H1 (cell line): Measurements from ENCODE around the gene ALS2CL. TPM values are rescaled to one million over a fixed set of nuclear protein-coding genes. Genes with fewer than 3 reads are reported as not detected.

Experiments used
- CTCF ChIA-PET: fragments of 300-600 bp; sonication (Branson Sonifier 250); formaldehyde crosslinking; loops from one replicate; lab custom pipeline; 2021; ENCODE audit not compliant: partially characterized antibody; lab: Charles Lee
- POLR2A ChIA-PET: fragments of 300-600 bp; sonication (Branson Sonifier 250); formaldehyde crosslinking; loops from one replicate; lab custom pipeline; 2021; ENCODE audit warnings: inconsistent platforms; ENCODE audit not compliant: partially characterized antibody; lab: Charles Lee
- DNase-seq, 2 experiments: peaks; one replicate each; pipeline versions ENCODE4 v3.0.0 to v3.0.0-alpha.2; 2010 to 2022; ENCODE audit warnings: low spot score in 2 of 2, low read depth in 1 of 2, mixed read lengths in 1 of 2
- FAIRE-seq: peaks from 2 replicates; lab custom pipeline; 2011; peaks lifted over from hg19 to GRCh38; lab: Jason Lieb, UNC
- H2AFZ ChIP-seq: 2 replicates; pipeline ENCODE4 v1.8.1; 2012; ENCODE audit warnings: low read length, inconsistent platforms
- H2AK5ac ChIP-seq: 2 replicates; pipeline ENCODE4 v1.6.1; 2013; ENCODE audit warnings: low read depth, low read length
- H2BK120ac ChIP-seq: replicated peaks from 2 replicates; pipeline ENCODE3; 2013; ENCODE audit warnings: low read depth, low read length, inconsistent platforms
- H2BK12ac ChIP-seq: 2 replicates; pipeline ENCODE4 v1.6.1; 2013; ENCODE audit warnings: low read depth, low read length
- H2BK15ac ChIP-seq: 2 replicates; pipeline ENCODE4 v1.6.1; 2013; ENCODE audit warnings: low read length
- H2BK20ac ChIP-seq: 2 replicates; pipeline ENCODE4 v1.6.1; 2013; ENCODE audit warnings: low read length
- H2BK5ac ChIP-seq: 2 replicates; pipeline ENCODE4 v1.6.1; 2013; ENCODE audit warnings: low read depth, low read length
- H3K14ac ChIP-seq: 2 replicates; pipeline ENCODE4 v1.6.1; 2013; ENCODE audit warnings: inconsistent platforms; ENCODE audit not compliant: insufficient read length
- H3K18ac ChIP-seq: 2 replicates; pipeline ENCODE4 v1.6.1; 2013; ENCODE audit warnings: low read length; ENCODE audit errors: extremely low read depth
- H3K23ac ChIP-seq: 2 replicates; pipeline ENCODE4 v1.6.1; 2013; ENCODE audit warnings: inconsistent platforms; ENCODE audit not compliant: insufficient read length
- H3K23me2 ChIP-seq: 2 replicates; pipeline ENCODE4 v1.6.1; 2013; ENCODE audit warnings: low read depth, low read length
- H3K27ac ChIP-seq: 2 replicates; pipeline ENCODE4 v1.6.1; 2011; ENCODE audit warnings: low read depth, low read length, inconsistent platforms
- H3K27me3 ChIP-seq, 4 experiments: replicated peaks in 1 of 4; 1 replicate in 1 of 4; 2 replicates in 3 of 4; pipeline versions ENCODE4 v1.6.1 to v1.8.1; 2011 to 2013; ENCODE audit warnings: low read length in 3 of 4, mild to moderate bottlenecking in 3 of 4, inconsistent platforms in 2 of 4, mixed read lengths in 2 of 4, moderate library complexity in 1 of 4; ENCODE audit not compliant: control insufficient read depth in 3 of 4, insufficient read depth in 3 of 4; ENCODE audit errors: extremely low read depth in 1 of 4
- H3K36me3 ChIP-seq, 4 experiments: 2 replicates each; pipeline versions ENCODE4 v1.6.1 to v1.8.1; 2011 to 2013; ENCODE audit warnings: mild to moderate bottlenecking in 4 of 4, low read length in 3 of 4, moderate library complexity in 2 of 4, control low read depth in 1 of 4, inconsistent platforms in 1 of 4; ENCODE audit not compliant: insufficient read depth in 4 of 4, control insufficient read depth in 2 of 4
- H3K4ac ChIP-seq: replicated peaks from 2 replicates; pipeline ENCODE3; 2013; ENCODE audit warnings: low read length, low read depth, mixed read lengths, inconsistent platforms; ENCODE audit not compliant: insufficient read length
- H3K4me1 ChIP-seq, 4 experiments: replicated peaks in 1 of 4; 1 replicate in 1 of 4; 2 replicates in 3 of 4; pipeline versions ENCODE4 v1.6.1 to v1.8.1; 2011 to 2013; ENCODE audit warnings: low read length in 3 of 4, inconsistent platforms in 2 of 4, mixed read lengths in 1 of 4; ENCODE audit not compliant: insufficient read depth in 4 of 4, control insufficient read depth in 3 of 4
- H3K4me2 ChIP-seq, 2 experiments: 2 replicates each; pipeline versions ENCODE4 v1.6.1 to v1.8.1; 2011 to 2013; ENCODE audit warnings: low read depth in 2 of 2, low read length in 2 of 2, control low read depth in 1 of 2, inconsistent platforms in 1 of 2, mild to moderate bottlenecking in 1 of 2; ENCODE audit not compliant: insufficient read depth in 1 of 2
- H3K4me3 ChIP-seq, 4 experiments: fragments of 200-600, 300-600 bp in 1 of 4; sonication (generic), shearing (Covaris generic), sonication (Bioruptor Twin) in 1 of 4; 2 replicates each; pipeline versions ENCODE4 v1.5.1 to v1.8.1; 2011 to 2016; ENCODE audit warnings: low read length in 4 of 4, low read depth in 3 of 4, control low read depth in 2 of 4, inconsistent platforms in 2 of 4, mild to moderate bottlenecking in 2 of 4, mixed read lengths in 1 of 4, moderate library complexity in 1 of 4; ENCODE audit not compliant: insufficient read depth in 2 of 4; ENCODE audit errors: extremely low read depth in 1 of 4
- H3K56ac ChIP-seq: replicated peaks from 2 replicates; pipeline ENCODE3; 2013; ENCODE audit warnings: low read depth, mild to moderate bottlenecking, mixed read lengths, low read length, inconsistent platforms; ENCODE audit not compliant: insufficient read length
- H3K79me1 ChIP-seq: 2 replicates; pipeline ENCODE4 v1.6.1; 2013; ENCODE audit warnings: low read depth, low read length, control low read depth
- H3K79me2 ChIP-seq, 2 experiments: 2 replicates each; pipeline versions ENCODE4 v1.6.1 to v1.8.1; 2012 to 2013; ENCODE audit warnings: low read length in 2 of 2, mild to moderate bottlenecking in 2 of 2, inconsistent platforms in 1 of 2; ENCODE audit not compliant: insufficient read depth in 2 of 2, control insufficient read depth in 1 of 2
- H3K9ac ChIP-seq, 4 experiments: replicated peaks in 1 of 4; 1 replicate in 1 of 4; 2 replicates in 3 of 4; pipeline versions ENCODE4 v1.6.1 to v1.8.1; 2011 to 2013; ENCODE audit warnings: low read depth in 3 of 4, low read length in 3 of 4, control low read depth in 2 of 4, mild to moderate bottlenecking in 2 of 4, moderate library complexity in 2 of 4, inconsistent platforms in 1 of 4; ENCODE audit errors: extremely low read depth in 1 of 4
- H3K9me3 ChIP-seq, 2 experiments: 2 replicates each; pipeline versions ENCODE4 v1.6.1 to v1.8.1; 2012 to 2013; ENCODE audit warnings: mild to moderate bottlenecking in 2 of 2, moderate library complexity in 2 of 2, control low read depth in 1 of 2, inconsistent platforms in 1 of 2, low read depth in 1 of 2, low read length in 1 of 2, mixed read lengths in 1 of 2; ENCODE audit not compliant: insufficient read depth in 2 of 2
- H4K20me1 ChIP-seq, 2 experiments: replicated peaks in 1 of 2; 2 replicates each; pipeline versions ENCODE3 to v1.8.1; 2011 to 2013; ENCODE audit warnings: inconsistent platforms in 2 of 2, low read length in 2 of 2, mild to moderate bottlenecking in 1 of 2; ENCODE audit not compliant: insufficient read depth in 2 of 2, control insufficient read depth in 1 of 2
- H4K5ac ChIP-seq: 2 replicates; pipeline ENCODE4 v1.6.1; 2013; ENCODE audit warnings: low read length, low read depth, mixed read lengths, inconsistent platforms; ENCODE audit not compliant: insufficient read length
- H4K8ac ChIP-seq: 2 replicates; pipeline ENCODE4 v1.8.0; 2013; ENCODE audit warnings: mild to moderate bottlenecking, moderate library complexity, low read length, inconsistent platforms; ENCODE audit not compliant: insufficient read depth; ENCODE audit errors: extremely low read depth
- H4K91ac ChIP-seq: replicated peaks from 2 replicates; pipeline ENCODE3; 2013; ENCODE audit warnings: low read length, mixed read lengths, inconsistent platforms; ENCODE audit not compliant: insufficient read length
- EZH2 ChIP-seq: fragments of 200-600 bp; sonication (generic); IDR thresholded peaks from 2 replicates; pipeline ENCODE4 v1.7.1; 2012; ENCODE audit warnings: low read depth, mild to moderate bottlenecking, moderate library complexity, low read length, inconsistent platforms; ENCODE audit not compliant: severe bottlenecking
- POLR2A ChIP-seq, 2 experiments: IDR thresholded peaks; 1 replicate in 1 of 2; 2 replicates in 1 of 2; pipeline ENCODE4 v1.6.1; 2011; ENCODE audit warnings: low read depth in 2 of 2, low read length in 2 of 2, mild to moderate bottlenecking in 2 of 2; ENCODE audit errors: control extremely low read depth in 1 of 2
- YY1 ChIP-seq: IDR thresholded peaks from 2 replicates; pipeline ENCODE4 v1.6.1; 2011; ENCODE audit warnings: low read depth, mild to moderate bottlenecking, low read length
- WGBS, 2 experiments: shearing (Covaris generic) in 1 of 2; methylation state at CpG; one replicate each; pipeline versions ENCODE4 v1.1.6 to v1.1.7; 2013 to 2015; ENCODE audit warnings: low lambda C conversion rate in 2 of 2, mixed read lengths in 2 of 2, inconsistent platforms in 1 of 2, low coverage in 1 of 2, missing lambda C conversion rate in 1 of 2; ENCODE audit not compliant: insufficient replicate concordance in 2 of 2, insufficient coverage in 1 of 2, insufficient read length in 1 of 2; ENCODE audit errors: extremely low coverage in 1 of 2, missing lambda C conversion rate in 1 of 2; 5-methylcytosine and 5-hydroxymethylcytosine counted together
- polyA plus RNA-seq, 7 experiments: library from polyadenylated mRNA; depleted of rRNA in 3 of 7; stranded (reverse) in 5 of 7; unstranded in 2 of 7; fragments of >200 nt in 5 of 7; fragments of 200-250 nt in 2 of 7; gene quantifications; 1 replicate in 5 of 7; 2 replicates in 1 of 7; 4 replicates in 1 of 7; pipeline versions ENCODE4 v1.2.1 to v1.2.3, GENCODE V29; 2011 to 2013; ENCODE audit warnings: missing spikeins in 2 of 7, mixed read lengths in 2 of 7
- total RNA-seq: library from RNA; stranded (reverse); fragmentation: NEBNext Ultra II Directional; extraction: Animal tissue kit (Norgen Biotek cat#: 25700); gene quantifications from 2 replicates; pipeline ENCODE4 v1.2.1, GENCODE V29; 2021

Gene ALS2CL
- total and polyA plus RNA-seq, 2 of the 8 experiments (the other 6 are each of a cell fraction or from before 2014, with no cell fraction given) = 4.8 to 5.4 TPM

- H3K4me1 ChIP-seq = peaks cover 9 to 18% (median 15%) of the 10 kb centered on the region in 4 experiments
- H4K91ac ChIP-seq = no peak overlapping the region
- H4K5ac ChIP-seq = no peak overlapping the region
- H3K56ac ChIP-seq = no peak overlapping the region
- H3K79me1 ChIP-seq = no peaks in the 10 kb centered on the region
- ChIA-PET POLR2A (interaction anchor here (0.6 to 1.2 kb wide), 2 partner anchors 26 to 29 kb away, joined by 3 to 4 read pairs; no protein-coding TSS in a partner anchor), CTCF (interaction anchor here (0.7 to 1.3 kb wide), 5 partner anchors 19 to 229 kb away, joined by 3 to 4 read pairs (median 3); no protein-coding TSS in a partner anchor)
- no peak overlapping the region for H4K8ac ChIP-seq
- no peaks in the 10 kb centered on the region for H3K36me3 ChIP-seq
- H2AK5ac ChIP-seq = no peak overlapping the region
- no peak overlapping the region for H2BK20ac ChIP-seq
- no peak overlapping the region for H2AFZ ChIP-seq
- H2BK5ac ChIP-seq = no peak overlapping the region
- no peak overlapping the region for H3K4me3 ChIP-seq
- FAIRE-seq (no peak), DNase-seq (peak in 1 of 2 experiments; percentile 35)
- H2BK120ac ChIP-seq = no peak overlapping the region
- H3K14ac ChIP-seq = no peak overlapping the region
- WGBS, 2 experiments = 94% methylated on average over 7 of the region's 7 CpGs; no CpG with 5 or more reads in 1 of the 2 experiments
- no peaks in the 10 kb centered on the region for H3K9me3 ChIP-seq
- H3K4ac ChIP-seq = no peak overlapping the region
- H3K23me2 ChIP-seq = no peaks in the 10 kb centered on the region
- no peak overlapping the region for H3K18ac ChIP-seq
- no peaks in the 10 kb centered on the region for H4K20me1 ChIP-seq
- H3K79me2 ChIP-seq = no peaks in the 10 kb centered on the region
- no peak overlapping the region for H2BK12ac ChIP-seq
- no peak overlapping the region for H3K27ac ChIP-seq
- no peak overlapping the region for H3K23ac ChIP-seq
- no peak overlapping the region for H3K4me2 ChIP-seq
- no peak overlapping the region; a peak in 1 of 7 replicates for H3K9ac ChIP-seq
- no peak overlapping the region for H2BK15ac ChIP-seq
- no peaks in the 10 kb centered on the region; a peak in 1 of 7 replicates for H3K27me3 ChIP-seq
- TF ChIP-seq EZH2 (no peak), POLR2A (IDR thresholded peaks at IDR 0.05; ENCODE audit: control extremely low read depth in 1 of 2, low read depth in 2 of 2, low read length in 2 of 2) (no peak), YY1 (no peak)
Observed at GRCh38 chr3:46666453-46666845, 27.0 kb downstream of the ALS2CL start.
